PC-9 (cell line): Measurements from ENCODE around the gene CHRNE.

Source experiments
- EZH2 ChIP-seq: fragments of 200-600 bp; sonication (generic); IDR thresholded peaks from 2 replicates; pipeline ENCODE4 v1.8.0; 2017; ENCODE audit warnings: antibody characterized with exemption, low read depth
- TF ChIP-seq, protein P1 (sequence below): fragments of 200-600 bp; sonication (generic); conservative IDR thresholded peaks from 2 replicates; pipeline ENCODE4 v1.6.1; 2017; ENCODE audit warnings: mixed run types, antibody characterized with exemption, mild to moderate bottlenecking, moderate library complexity

DNA sequence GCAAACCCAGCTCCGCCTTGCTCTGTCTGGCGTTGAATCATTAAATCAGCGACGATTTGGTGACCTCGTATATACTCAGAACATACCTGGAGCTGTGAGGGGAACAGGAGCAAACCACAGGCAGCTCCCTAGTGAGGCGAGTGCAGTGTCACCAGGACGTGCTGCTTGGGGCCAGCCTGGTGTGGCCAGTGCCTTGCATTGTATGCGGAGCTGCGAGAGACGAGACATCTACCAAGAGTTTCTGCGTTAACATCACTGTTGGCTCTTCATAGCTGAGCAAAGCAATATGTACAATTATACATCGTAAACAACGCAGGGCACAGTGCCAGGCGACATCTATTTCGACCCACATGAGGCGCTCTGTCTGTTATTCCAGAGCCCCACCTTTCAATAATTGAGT lies 41.8 kb downstream of the CHRNE start:
- TF ChIP-seq, protein P1, sequence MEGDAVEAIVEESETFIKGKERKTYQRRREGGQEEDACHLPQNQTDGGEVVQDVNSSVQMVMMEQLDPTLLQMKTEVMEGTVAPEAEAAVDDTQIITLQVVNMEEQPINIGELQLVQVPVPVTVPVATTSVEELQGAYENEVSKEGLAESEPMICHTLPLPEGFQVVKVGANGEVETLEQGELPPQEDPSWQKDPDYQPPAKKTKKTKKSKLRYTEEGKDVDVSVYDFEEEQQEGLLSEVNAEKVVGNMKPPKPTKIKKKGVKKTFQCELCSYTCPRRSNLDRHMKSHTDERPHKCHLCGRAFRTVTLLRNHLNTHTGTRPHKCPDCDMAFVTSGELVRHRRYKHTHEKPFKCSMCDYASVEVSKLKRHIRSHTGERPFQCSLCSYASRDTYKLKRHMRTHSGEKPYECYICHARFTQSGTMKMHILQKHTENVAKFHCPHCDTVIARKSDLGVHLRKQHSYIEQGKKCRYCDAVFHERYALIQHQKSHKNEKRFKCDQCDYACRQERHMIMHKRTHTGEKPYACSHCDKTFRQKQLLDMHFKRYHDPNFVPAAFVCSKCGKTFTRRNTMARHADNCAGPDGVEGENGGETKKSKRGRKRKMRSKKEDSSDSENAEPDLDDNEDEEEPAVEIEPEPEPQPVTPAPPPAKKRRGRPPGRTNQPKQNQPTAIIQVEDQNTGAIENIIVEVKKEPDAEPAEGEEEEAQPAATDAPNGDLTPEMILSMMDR = no peak
- TF ChIP-seq EZH2 = no peak
